HG02981 (cell line): ENCODE measurements around the gene TMCC3.

Source experiments
- ATAC-seq: cut with Tn5 transposase; IDR thresholded peaks from one replicate; pipeline ENCODE4 v1.9.1; 2021; ENCODE audit warnings: mild to moderate bottlenecking, moderate library complexity; ENCODE audit not compliant: unreplicated experiment

TMCC3 gene

GRCh38 chr12:94674051-94674451 lies 23.7 kb upstream of the TMCC3 start:
- no peak for ATAC-seq

GRCh38 chr12:94673496-94673895 lies 23.1 kb upstream of the TMCC3 start:
- ATAC-seq, result no peak

- ATAC-seq, result no peak
These were observed 21.6 kb upstream of the TMCC3 start for GRCh38 chr12:94671917-94672316.

- ATAC-seq, result no peak
These were observed 20.5 kb upstream of the TMCC3 start for GRCh38 chr12:94670898-94671297.

GRCh38 chr12:94670075-94670474 lies 19.7 kb upstream of the TMCC3 start:
- ATAC-seq, result no peak

GRCh38 chr12:94667031-94667540 lies 16.7 kb upstream of the TMCC3 start:
- no peak for ATAC-seq

- no peak for ATAC-seq
These were observed 15.8 kb upstream of the TMCC3 start for GRCh38 chr12:94666158-94666557.

GRCh38 chr12:94663702-94664101 lies 13.3 kb upstream of the TMCC3 start:
- ATAC-seq, result no peak

- ATAC-seq, result no peak
These were observed 12.7 kb upstream of the TMCC3 start for GRCh38 chr12:94663071-94663470.

- ATAC-seq, result no peak
These were observed 10.1 kb upstream of the TMCC3 start for GRCh38 chr12:94660436-94660835.

GRCh38 chr12:94659346-94659930 lies 9.1 kb upstream of the TMCC3 start:
- ATAC-seq, result no peak

- ATAC-seq, result no peak
These were observed 8.6 kb upstream of the TMCC3 start for GRCh38 chr12:94658931-94659330.

GRCh38 chr12:94656556-94656955 lies 6.2 kb upstream of the TMCC3 start:
- ATAC-seq, result no peak

GRCh38 chr12:94649349-94650142 lies 811 bp downstream of the TMCC3 start:
- ATAC-seq, result peak; percentile 45

- ATAC-seq, result no peak
These were observed 1.8 kb downstream of the TMCC3 start for GRCh38 chr12:94648578-94648977.

- peak; percentile 52 for ATAC-seq
These were observed 6.0 kb downstream of the TMCC3 start for GRCh38 chr12:94644141-94644979.

GRCh38 chr12:94643606-94644005 lies 6.8 kb downstream of the TMCC3 start:
- no peak for ATAC-seq

- no peak for ATAC-seq
These were observed 9.1 kb downstream of the TMCC3 start for GRCh38 chr12:94641283-94641682.

- ATAC-seq, result peak; percentile 62
These were observed 10.0 kb downstream of the TMCC3 start for GRCh38 chr12:94640134-94640928.

- ATAC-seq, result no peak
These were observed 11.8 kb downstream of the TMCC3 start for GRCh38 chr12:94638521-94638920.
